Erythroblast (primary cell): ENCODE measurements around the gene ZNF277.

ENCODE experiments used
- GATA1 ChIP-seq: IDR thresholded peaks from 2 replicates; pipeline ENCODE4 v1.6.1; 2011; ENCODE audit warnings: low read depth, mild to moderate bottlenecking, control low read depth, low read length, moderate library complexity
- POLR2A ChIP-seq: IDR thresholded peaks from 2 replicates; pipeline ENCODE4 v1.6.1; 2011; ENCODE audit warnings: mild to moderate bottlenecking, low read length

- TF ChIP-seq POLR2A (no peak), GATA1 (no peak)
Measured at GRCh38 chr7:112160130-112160770, 46.2 kb upstream of the ZNF277 start.
